HG03025 (cell line): Measurements from ENCODE around the gene APEX1.

Experiments used
- ATAC-seq: cut with Tn5 transposase; IDR thresholded peaks from one replicate; pipeline ENCODE4 v1.9.1; 2021; ENCODE audit warnings: mild to moderate bottlenecking, moderate library complexity; ENCODE audit not compliant: unreplicated experiment, low FRiP score

The APEX1 gene

GRCh38 chr14:20454516-20455354, at the start of gene APEX1, which contains the start of gene OSGEP:
APEX1 (plus strand) TSS chr14:20455226; CDS start chr14:20455646, 420 bp downstream.
OSGEP (minus strand) TSS chr14:20454812; CDS start chr14:20454683, 129 bp downstream.
- ATAC-seq: peak; percentile 89

DNA sequence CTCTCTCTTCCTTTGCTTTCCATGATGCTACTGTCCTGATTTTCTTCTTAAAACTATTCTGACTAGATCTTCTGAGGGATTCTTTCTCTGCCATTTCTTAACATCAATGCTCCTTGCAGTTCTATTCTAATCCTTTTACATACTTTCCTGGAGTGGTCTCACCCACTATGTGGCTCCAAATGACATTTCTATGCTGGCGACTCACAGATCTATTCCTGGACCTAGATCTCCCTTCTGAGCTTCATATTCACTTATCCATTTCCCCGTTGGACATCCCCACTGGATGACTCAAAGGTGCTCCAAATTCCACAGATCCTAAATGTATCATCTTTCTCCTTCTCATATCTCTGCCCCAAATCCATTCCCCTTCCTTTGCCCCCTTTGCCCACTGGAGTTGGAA, 45.8 kb upstream of the APEX1 start:
- ATAC-seq: no peak

GRCh38 chr14:20412411-20412810, 42.6 kb upstream of the APEX1 start:
- no peak for ATAC-seq

- ATAC-seq: peak; percentile 69
Measured at GRCh38 chr14:20412876-20413743, 41.9 kb upstream of the APEX1 start, which contains the start of gene TEP1. TEP1 (minus strand) TSS chr14:20413501; CDS start chr14:20408439, 5,062 bp downstream.

- ATAC-seq: no peak
Measured at GRCh38 chr14:20413744-20414082, 41.3 kb upstream of the APEX1 start.

- ATAC-seq: no peak
Measured at GRCh38 chr14:20415782-20416206, 39.2 kb upstream of the APEX1 start.

DNA sequence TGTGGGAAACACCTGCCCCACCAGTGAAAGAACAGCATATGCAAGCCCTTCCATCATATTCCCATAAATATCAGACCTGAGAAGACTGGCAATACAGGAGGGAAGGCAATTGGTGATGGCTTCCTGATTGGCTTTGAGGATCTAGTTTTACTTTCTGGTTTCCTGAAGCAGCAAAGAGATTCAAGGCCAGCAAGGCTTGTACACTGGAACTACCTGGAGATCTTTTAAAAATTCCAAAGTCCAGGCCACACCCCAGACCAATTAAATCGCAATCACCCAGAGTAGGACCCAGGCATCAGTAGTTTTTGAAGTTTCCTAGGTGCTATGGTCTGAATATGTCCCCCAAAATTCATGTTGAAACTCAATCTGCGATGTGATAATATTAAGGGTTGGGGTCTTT, 38.8 kb upstream of the APEX1 start:
- no peak for ATAC-seq

GRCh38 chr14:20417250-20418186, 37.5 kb upstream of the APEX1 start:
- no peak for ATAC-seq

DNA sequence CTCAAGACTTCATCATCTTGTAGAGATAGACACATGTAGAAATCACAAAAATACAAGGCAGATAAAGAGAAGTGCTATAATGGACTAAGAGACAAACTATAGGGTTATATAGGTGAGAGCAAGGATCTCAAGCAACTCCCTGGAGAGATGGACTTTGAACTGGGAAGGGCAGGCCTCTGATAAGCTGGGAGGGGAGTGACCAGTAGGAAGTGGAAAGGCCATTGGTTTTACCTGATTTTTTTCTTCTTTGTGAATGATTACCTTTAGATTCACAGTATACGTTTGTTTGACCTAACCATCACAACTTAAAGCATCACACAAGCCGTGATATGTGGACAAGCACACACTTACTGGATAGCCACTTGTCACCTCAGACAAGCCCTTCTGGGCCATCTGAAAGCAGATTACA, 36.5 kb upstream of the APEX1 start:
- no peak for ATAC-seq

DNA sequence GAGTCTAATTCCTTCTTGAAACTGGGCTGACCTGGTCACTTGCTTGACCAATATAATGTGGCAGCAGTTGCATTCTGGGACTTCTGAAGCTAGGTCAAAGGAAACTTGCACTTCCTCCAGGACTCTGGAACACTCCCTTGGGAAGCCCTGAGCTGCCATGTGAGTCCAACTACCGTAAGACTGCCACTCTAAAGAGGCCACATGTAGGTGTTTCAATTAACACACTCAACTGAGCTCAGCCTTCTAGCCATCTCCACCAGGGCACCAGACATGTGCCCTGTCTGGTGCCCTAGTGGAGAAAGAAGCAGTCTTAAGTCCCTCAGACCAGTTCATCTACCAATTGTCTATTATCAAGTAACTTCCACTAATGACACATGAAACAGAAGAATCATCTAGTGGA, 35.6 kb upstream of the APEX1 start:
- no peak for ATAC-seq

GRCh38 chr14:20421267-20421666, 33.8 kb upstream of the APEX1 start:
- no peak for ATAC-seq

- no peak for ATAC-seq
Measured at GRCh38 chr14:20422886-20423285, 32.1 kb upstream of the APEX1 start.

DNA sequence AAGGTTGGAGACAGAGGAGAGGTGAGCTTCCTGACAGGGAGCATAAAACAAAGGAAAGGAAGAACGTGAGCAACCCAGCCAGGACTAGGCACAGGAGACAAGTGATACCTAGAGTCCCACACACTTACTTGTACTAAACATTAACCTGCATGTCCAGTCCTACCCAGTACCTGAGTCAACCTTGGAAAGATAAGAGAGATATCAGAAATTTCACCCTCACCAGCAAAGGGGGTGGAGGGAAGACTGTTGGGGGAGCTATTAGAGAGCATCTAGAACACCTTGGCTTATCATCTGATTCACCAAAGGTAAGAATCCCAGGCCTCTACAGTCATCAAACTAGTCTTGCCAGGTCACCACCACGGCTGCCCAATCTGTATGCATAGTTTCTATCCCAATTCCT, 30.2 kb upstream of the APEX1 start:
- no peak for ATAC-seq

DNA sequence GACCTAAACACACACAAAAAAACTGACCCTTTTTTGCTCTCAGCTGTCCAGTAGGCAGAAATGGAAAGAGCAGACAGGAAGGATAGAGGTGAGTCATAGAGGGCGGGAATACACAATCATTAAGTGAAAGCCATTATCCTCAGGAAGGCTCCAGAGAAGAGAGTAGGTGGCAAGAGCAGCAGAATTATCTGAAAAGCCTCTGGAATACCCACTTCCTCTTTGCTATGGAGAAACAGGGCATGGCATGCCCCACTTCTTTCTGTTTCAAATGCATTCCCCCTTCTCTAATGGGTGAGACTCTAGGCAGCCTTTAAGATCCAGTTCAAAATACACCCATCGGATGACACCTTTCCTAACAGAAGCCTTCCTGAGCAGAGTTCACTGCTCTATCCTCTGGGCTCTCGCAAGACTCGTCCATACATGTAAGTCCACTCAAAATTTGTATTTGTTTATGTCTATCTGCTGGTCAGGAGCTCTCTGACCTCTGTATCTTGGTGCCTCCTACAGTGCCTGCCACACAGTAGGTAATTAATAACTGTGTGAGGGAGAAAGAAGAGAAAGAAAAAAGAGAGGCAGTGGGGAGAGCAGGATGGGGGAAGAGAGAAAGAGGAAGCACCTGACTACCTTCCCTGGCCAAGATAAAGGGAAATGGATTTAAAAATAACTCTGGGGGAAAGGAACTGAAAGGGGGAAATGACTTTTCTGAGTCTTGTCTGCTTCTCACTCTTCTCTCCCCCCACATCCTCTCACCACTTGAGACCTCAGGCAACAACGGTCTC, 27.6 kb upstream of the APEX1 start:
- ATAC-seq: peak; percentile 61

DNA sequence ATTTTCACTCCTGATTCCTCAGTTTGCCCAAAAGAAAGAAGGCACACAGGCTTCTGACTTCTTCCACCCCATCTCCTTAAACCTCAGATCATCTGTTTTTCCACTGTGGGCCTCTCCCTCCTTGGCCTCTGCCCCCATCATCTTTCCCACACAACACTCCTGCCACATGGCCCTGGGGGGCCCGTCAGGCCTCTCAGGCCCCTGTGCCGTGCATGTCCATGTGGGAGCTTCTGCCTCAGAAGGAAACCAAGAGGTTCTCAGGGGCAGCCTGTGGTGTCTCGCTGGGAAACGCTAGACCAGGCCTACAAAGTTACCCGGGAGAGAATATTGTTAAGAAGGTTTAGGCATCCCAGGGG, 27.0 kb upstream of the APEX1 start:
- ATAC-seq: peak; percentile 39

- ATAC-seq: no peak
Measured at GRCh38 chr14:20428802-20429201, 26.2 kb upstream of the APEX1 start.

DNA sequence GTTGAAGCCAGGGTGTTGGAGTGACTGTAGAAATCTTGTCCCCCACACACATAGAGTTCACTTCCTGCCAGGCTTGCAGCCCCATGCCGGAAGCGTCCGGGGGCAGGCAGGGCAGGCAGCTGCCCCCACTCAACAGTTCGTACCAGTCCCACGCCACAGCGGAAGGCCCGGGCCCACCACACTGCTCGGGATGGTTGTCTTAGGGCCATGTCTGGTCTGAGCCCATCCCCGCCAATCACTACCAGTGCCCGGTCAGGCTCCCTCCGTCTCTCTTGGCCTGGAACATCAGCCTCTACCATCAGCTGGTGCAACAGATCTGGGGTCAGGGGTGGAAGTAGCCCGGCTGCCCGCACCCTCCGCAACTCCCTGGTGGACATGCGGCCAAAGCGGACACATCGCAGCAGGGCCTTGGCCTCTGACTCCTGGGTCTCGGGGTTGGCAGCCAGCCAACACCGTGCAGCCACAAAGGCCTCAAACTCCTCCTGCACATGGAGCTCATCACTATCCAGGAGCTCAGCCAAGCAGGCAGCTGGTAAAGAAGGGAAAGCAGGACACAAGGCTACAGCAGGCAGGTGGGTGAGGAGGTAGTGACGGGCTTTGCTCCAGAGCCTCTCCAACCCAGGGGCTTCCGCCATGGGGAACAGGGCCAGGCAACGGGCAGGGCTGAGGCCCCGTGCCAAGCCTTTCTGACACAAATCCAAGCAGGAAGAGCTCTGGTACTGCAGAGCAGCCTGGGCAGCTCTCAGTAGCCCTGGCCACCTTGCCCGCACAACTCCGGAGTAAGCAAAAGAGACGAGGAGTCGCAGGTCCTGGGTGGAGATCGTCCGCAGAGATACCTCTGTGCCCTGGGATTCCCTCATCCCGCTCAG, 25.0 kb upstream of the APEX1 start:
- ATAC-seq: no peak

DNA sequence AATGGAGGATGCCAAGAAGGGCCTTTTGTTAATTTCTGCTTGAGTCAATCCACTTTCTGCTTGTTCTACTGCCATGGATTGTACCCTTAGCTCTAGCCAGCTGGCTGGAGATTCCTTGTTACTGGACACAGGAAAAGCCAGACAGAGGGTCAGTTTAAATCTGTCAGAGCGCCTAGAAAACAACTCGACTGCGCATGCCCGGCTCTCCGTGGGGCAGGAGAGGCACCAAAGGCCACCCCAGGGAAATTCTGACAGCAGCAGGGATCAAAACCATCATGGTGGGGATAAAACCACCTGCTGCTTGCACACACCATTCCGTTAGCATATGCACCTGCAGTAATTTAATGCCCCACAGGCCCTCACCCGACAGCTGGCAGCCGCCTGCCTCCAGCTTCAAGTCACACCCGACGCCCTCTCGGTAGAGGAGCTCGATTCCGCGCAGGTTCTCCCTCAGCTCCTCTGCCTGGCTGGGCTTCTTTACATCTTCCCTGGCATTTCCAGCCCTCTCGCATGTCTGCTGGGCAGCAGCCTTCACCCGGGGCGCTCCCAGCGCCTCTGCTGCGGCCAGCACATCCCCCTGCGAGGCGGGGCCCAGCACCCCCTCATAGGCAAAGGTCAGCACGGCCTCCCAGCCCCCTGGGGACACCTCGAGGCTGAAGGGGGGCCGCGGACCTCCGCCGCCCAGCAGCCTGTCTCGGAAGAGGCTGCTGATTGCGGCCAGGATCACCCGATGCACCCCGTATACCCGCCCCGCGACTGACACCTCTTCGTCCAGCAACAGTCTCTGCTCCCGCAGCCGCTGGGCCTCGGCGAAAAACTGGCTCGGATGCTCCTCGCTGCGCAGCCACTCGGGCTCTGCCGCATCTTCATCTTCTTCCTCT, 20.1 kb upstream of the APEX1 start:
- no peak for ATAC-seq
